Suprapubic skin (tissue), 4 donors: ENCODE results near the gene GRAP2.

ENCODE experiments used
- CTCF ChIP-seq, 2 donors: fragments of 200-600 bp in 1 of 2; fragments of 450-650 bp in 1 of 2; sonication (generic) in 1 of 2; IDR thresholded peaks; one replicate each; pipeline ENCODE4 v1.5.1; 2016 to 2019; ENCODE audit warnings: antibody characterized with exemption in 2 of 2, mild to moderate bottlenecking in 1 of 2, moderate library complexity in 1 of 2
- POLR2A ChIP-seq, 2 donors: fragments of 450-650 bp; IDR thresholded peaks; one replicate each; pipeline ENCODE4 v1.6.1; 2017; ENCODE audit warnings: antibody characterized with exemption in 2 of 2, mild to moderate bottlenecking in 2 of 2, moderate library complexity in 2 of 2
- POLR2AphosphoS5 ChIP-seq, 3 donors: sonication (generic); formaldehyde crosslinking; IDR thresholded peaks; one replicate each; pipeline ENCODE4 v1.6.1; 2017; ENCODE audit warnings: antibody characterized with exemption in 3 of 3

DNA sequence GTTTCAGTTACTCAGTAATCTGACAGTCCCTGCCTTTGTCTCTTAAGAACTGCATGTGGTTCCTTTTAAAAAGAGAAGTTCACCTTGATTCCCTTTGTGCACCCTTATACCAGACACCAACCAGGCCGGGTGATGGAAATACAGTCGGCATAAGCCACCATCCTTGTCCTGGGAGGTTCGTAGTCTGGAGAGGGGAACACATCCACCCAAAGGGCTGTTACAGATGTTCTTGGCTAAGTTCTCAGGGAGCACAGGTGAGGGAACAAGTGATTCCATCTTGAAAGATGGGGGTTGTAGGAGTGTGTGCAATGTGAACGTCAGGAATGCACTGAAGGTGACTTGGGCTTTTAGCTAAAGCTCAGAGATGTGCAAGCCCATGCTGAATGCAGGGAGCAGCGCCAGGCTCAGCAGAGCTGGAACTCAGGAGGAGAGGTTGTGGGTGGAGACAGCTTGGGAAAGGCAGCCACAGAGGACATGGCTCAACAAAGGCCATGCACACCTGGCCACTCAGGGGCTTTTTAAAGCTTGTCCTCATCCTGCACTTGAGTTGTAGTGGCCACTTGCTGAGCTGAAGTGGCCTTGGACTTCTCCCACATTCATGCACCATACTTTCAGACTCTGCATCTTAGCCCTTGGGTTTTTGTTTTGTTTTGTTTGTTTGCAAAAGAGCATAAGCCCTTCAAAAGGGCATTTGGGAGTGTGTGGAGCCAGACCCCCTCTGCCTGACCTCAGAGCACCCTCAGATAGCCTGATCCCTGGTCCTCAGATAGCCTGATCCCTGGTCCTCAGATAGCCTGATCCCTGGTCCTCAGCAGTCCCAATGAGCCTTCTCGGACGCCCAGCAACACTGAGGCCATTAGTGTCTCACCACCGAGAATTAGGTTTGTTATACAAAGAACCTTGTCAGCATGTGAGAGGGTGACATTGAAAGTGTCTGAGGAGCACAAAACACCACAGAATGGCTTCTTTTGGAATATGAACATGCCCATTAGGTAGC is 46.6 kb downstream of the GRAP2 start:
- TF ChIP-seq CTCF (IDR thresholded peaks at IDR 0.05) (no peak), POLR2A (IDR thresholded peaks at IDR 0.05) (no peak), POLR2AphosphoS5 (IDR thresholded peaks at IDR 0.05) (no peak)
